GM18858 (cell line): Measurements from ENCODE around the gene SEMA3A.

Experiments used
- ATAC-seq: cut with Tn5 transposase; IDR thresholded peaks from one replicate; pipeline ENCODE4 v1.9.1; 2021; ENCODE audit not compliant: unreplicated experiment

The SEMA3A gene

DNA sequence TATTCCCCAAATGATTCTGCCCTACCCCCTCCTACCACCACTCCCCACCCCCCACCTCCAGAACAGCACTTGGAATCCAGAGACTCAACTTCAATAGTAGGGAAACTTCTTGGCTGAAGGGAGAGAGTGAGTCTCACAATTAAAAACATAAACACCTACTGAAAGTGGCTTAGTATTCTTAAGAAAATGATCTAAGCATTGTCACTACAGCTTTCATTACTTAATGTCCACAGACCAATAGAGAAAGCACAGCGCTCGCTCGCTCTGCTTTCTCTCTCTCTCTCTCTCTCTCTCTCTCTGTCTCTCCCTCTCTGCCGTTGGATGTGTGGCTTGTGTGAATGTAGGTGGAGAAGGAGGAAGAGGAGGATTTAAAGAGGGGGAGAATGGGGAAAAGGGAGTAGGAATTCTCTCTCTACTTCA lies 1.5 kb upstream of the SEMA3A start:
- no peak for ATAC-seq

- ATAC-seq: no peak
Observed at GRCh38 chr7:84195295-84196060, 889 bp upstream of the SEMA3A start.

DNA sequence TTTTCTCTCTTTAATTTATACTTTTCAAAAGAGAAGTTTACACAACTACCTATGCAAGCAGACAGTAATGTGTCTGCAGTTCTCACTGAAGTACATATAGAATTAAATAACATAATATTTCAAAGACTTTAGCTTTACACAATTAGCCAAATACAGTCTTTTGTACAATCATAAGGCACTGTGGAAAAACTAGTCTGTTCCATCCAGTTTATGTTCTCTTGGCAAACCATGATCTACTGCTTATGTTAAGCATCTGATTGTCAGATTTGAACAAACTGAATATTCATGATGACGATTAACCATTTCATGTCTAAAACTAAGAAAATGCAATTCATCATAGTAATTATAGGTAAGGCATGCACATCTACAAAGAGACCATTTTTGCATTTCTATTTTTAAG lies 842 bp downstream of the SEMA3A start:
- ATAC-seq: no peak

- ATAC-seq: no peak
Observed at GRCh38 chr7:84191842-84192241, 2.7 kb downstream of the SEMA3A start.

- no peak for ATAC-seq
Observed at GRCh38 chr7:84191261-84191660, 3.3 kb downstream of the SEMA3A start.

GRCh38 chr7:84190016-84190705 lies 4.4 kb downstream of the SEMA3A start:
- no peak for ATAC-seq

DNA sequence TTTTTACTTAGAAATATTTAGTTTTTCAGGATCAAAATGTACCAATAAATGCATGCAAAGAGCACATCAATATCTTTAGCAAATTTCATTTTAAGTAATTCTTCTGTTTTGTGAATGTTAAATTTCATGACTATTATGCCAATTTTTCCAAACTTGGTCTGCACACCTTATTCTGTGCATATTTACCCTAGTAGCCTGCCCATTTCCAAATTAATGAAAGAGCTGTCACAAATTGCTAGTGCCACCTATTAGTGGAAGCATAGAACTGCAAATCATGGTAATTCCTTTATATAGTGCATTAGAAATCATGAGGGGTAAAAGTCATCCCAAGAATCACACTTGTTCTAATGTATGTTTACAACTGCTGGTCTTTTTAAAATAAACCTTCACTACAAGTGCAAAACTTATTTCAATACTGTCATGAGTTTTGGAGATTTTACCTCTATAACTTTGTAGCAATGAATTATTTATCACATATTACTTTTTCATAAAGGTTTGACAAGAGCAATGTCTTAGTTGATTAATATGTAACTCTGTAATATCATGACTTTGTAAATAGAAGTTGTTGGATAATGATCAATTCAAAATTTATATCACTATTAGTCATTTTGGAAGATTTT lies 5.7 kb downstream of the SEMA3A start:
- ATAC-seq: no peak

DNA sequence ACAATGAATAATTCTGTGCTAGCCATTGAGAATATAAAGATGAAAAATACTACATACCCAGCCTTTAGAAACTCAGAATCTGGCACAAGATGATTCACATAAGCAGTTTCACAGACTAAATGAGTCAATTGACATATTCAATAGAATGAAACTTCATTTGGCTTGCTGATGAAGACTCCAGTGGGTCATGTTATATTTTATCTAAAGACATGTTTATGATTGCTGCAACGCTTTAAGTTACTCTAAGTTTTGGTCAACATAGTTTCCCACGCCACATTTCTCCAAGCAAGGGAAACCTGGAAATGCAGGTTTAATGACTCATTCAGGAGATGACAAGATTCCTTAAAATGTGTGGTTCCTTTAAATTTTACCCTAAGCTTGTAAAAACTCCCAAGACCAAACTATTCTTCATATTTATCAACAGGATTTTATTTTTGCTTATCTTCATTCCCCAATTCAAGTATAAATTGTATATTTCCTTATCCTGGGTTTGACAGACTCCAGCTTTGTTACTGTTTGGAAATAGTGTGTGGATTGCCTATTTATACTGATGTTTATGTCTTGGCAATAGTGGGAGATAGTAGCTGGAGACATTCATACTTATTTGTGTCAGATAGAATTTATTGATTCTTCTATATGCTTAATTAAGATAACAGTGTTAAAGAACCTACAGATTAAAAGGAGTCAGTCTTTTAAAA lies 6.6 kb downstream of the SEMA3A start:
- no peak for ATAC-seq

- no peak for ATAC-seq
Observed at GRCh38 chr7:84187087-84187805, 7.3 kb downstream of the SEMA3A start.

DNA sequence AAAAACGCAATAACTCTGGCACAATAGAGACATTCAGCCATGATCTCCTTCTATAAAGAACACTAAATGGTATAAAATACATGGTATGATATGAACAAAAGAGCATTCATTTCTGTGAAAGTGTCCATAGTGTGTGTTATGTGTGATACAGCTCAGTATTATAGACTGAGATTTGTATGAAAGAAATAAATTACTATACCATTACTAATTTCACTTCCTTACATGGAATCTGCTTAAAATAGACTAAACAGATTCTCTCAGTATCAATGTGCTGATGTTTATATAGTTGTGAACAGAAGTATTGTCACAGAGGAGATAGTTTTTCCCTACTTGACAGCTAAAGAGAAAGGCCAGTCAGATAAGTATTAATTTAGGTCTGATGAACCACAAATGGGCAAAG lies 10.8 kb downstream of the SEMA3A start:
- no peak for ATAC-seq

DNA sequence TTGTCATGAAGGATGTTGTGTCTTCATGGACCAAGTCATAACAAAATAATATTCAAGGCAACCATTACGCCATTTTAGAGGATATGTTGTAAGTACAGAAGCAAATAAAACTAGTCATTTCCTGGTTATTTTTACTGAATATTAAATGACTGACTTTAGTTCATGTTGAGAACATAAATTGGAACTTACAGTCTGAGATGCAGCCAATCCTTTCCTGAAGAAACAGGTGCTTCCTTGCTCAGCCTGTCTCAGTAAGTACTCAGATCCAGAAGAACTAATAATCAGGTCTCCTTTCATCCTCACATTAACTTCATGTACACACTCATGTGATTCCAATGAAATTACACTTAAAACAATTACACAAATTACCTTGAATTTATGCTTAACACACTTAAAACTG lies 12.3 kb downstream of the SEMA3A start:
- ATAC-seq: no peak

- ATAC-seq: no peak
Observed at GRCh38 chr7:84181628-84182027, 13.0 kb downstream of the SEMA3A start.

- ATAC-seq: no peak
Observed at GRCh38 chr7:84177758-84178412, 16.7 kb downstream of the SEMA3A start.

DNA sequence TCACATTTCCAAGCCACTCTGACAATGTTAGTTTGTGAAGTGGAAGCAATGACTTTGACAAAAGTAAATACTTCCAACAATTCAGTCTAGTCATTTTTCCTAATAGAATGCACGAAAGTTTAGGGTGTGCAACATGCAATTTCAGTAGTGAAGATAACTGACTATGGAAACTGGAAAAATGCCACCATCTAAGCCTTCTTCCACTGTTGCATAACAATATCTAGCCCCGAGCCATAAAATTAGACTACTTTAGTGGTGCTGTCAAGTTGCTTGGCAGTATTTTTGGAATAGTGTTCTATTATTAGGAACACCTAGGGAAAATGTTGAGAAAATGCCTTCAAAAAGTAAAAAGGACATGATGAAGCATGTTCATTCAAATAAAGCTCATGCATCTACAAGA lies 17.9 kb downstream of the SEMA3A start:
- ATAC-seq: no peak

- no peak for ATAC-seq
Observed at GRCh38 chr7:84175461-84175860, 19.1 kb downstream of the SEMA3A start.

GRCh38 chr7:84170646-84171045 lies 23.9 kb downstream of the SEMA3A start:
- ATAC-seq: no peak

DNA sequence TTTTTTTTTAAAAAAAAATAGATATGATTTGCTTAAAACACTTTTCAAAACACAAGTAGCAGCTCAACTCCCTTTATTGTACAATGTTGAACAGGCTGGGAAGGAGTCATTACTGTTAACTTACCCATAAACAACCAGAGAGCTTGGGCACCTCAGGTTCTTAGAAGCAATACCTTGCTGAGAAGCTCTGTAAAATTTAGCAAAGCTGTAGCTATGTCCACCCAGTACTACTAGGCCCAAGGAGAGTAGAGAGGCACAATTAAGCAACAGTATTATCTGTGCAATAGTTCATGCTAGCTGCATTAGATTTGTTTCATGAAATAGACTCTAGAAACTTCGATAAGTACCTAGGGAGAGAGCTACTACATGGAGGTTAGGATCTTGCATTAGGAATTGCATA lies 32.0 kb downstream of the SEMA3A start:
- no peak for ATAC-seq

DNA sequence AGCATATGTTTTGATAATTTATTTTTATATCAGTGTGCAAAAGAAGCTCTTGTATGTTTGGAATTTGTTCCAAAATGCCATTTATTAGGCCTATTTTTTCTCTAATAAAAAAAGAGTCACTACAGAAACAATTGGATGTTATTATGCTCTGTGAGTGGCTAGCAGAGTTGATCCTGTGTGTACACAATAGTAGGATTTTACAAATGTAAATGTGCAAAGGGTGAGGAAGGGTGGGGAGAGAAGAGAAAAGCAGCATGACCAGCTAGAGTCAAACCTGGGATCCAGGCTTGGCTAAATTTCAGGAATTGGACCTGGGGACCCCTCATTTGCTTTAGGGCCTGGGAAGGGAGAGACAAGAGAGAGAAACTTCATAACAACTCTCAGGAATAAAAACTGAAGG lies 32.5 kb downstream of the SEMA3A start:
- ATAC-seq: no peak

DNA sequence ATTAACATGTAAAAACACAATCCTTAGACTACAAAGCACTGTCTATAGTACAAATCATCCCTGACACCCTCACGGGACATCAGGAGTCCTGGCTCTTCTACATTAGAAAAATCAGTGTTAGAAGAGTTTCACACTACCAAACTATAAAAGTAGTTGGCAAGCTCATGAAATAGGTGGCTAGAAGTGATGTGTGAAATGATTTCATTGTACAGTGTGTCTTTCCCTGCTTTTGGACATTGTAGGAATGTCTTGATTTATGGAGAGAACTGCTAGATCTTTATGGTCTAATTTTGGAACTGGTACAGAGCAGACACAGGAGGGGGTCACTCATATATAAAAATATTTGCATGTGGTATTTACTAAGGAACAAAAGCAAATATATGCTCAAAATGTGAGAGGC lies 33.2 kb downstream of the SEMA3A start:
- ATAC-seq: no peak

- ATAC-seq: no peak
Observed at GRCh38 chr7:84159435-84159834, 35.2 kb downstream of the SEMA3A start.
